NCI-H524 treated with DMSO at 0.1 percent for 48 hours (cell line): ENCODE data around the gene ALG2.
"Not testable (repeated sequence)": the region's sequence is repeated elsewhere in the genome, so short reads cannot be mapped to it uniquely, and the experiment has no call there.

Experiments used
- DNase-seq: peaks from one replicate; lab custom pipeline; 2025; lab: John Stamatoyannopoulos, UW

The ALG2 gene

DNA sequence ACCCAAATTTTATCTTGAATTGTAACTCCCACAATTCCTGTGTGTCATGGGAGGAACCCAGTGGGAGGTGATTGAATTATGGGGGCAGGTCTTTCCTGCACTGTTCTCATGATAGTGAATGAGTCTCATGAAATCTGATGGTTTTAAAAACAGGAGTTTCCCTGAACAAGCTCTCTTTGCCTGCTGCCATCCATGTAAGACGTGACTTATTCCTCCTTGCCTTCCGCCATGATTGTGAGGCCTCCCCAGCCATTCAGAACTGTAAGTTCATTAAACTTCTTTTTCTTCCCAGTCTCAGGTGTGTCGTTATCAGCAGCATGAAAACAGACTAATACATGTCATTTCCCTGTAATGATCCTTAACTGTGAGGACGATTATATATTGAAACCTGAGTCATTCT is 16.1 kb upstream of the ALG2 start:
- not testable (repeated sequence) for DNase-seq

- DNase-seq: no peak
These were observed 15.6 kb upstream of the ALG2 start for GRCh38 chr9:99237356-99237755.

DNA sequence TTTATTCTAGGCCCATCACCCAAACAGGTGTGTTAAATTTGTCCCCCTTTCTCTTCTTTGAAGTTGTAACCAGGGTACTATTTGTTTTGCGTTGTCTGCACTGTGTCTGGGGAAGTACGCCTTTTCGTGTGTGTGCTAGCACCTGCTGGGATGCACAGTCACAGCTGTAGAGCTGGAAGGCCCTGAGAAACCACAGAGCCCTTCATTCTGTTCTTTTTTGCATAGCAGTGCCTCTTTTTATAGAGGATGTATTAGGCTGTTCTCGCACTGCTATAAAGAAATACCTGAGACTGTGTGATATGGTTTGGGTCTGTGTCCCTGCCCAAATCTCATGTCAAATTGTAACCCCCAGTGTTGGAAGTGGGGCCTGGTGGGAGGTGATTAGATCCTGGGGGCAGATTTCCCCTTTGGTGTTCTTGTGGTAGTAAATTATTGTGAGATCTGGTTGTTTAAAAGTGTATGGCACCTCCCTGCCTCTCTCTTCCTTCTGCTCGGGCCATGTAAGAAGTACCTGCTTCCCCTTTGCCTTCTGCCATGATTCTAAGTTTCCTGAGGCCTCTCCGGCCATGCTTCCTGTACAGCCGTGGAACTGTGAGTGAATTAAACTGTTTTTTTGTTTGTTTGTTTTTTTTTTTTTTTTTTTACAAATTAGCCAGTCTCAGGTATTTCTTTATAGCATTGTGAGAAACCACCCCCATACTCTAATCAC is 14.3 kb upstream of the ALG2 start:
- DNase-seq: no peak

DNA sequence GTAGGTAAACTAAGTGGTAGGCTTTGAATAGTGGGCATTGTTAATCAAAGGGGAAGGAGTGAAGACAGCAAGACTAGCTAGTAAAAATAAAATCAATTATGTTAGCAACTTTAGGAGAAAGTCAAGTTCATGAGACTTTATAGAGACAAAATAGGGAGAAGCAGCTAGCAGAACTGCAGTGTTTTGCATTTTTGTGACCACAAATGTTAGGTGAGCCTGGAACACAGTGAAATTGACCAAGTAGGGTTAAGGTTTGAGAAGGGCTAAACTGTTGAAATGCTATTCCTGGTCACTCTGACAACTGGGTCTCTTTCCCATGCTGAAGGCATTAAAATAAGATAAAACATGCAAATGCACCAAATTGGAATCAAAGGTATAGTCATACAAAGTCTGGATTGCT is 13.3 kb upstream of the ALG2 start:
- no peak for DNase-seq

GRCh38 chr9:99234618-99235017 is 12.9 kb upstream of the ALG2 start:
- DNase-seq: no peak

GRCh38 chr9:99231711-99232110 is 10.0 kb upstream of the ALG2 start:
- no peak for DNase-seq

DNA sequence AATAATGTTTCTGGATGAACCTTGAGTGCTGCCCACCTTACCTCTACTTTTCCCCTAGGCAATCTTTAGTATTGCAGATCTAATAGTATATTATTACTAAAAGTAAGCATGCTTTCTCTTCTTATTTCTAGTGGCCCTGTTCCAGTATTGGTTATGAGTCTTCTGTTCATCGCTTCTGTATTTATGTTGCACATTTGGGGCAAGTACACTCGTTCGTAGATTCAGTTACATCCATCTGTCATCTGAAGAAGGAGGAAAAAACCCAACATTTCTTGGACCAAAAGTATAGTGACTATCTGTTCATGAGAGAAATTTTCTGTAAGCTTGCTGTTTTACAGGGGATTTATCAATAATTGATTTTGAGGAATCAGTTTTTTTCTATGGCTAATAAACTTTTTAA is 8.5 kb upstream of the ALG2 start:
- DNase-seq: no peak

DNA sequence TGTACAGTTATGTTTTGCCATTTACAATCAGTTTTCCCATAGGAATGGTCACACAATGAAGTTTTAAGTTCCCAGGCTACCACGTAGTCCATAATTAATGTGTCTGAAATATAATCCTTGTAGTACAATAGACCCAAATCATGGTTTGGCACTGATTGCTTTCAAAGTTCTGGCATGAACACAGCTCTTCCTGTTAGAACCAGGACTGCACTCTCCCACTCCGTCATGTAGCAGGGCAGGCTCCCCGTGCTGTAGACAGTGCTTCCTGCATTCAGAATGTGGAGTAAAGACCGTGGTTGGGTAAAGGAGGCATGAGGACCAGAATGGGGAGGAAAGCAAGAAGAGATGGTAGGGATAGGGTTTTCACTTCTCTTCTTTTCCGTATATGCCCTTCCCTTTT is 4.3 kb upstream of the ALG2 start:
- DNase-seq: no peak

- DNase-seq: no peak
These were observed 2.7 kb upstream of the ALG2 start for GRCh38 chr9:99224445-99224844.

DNA sequence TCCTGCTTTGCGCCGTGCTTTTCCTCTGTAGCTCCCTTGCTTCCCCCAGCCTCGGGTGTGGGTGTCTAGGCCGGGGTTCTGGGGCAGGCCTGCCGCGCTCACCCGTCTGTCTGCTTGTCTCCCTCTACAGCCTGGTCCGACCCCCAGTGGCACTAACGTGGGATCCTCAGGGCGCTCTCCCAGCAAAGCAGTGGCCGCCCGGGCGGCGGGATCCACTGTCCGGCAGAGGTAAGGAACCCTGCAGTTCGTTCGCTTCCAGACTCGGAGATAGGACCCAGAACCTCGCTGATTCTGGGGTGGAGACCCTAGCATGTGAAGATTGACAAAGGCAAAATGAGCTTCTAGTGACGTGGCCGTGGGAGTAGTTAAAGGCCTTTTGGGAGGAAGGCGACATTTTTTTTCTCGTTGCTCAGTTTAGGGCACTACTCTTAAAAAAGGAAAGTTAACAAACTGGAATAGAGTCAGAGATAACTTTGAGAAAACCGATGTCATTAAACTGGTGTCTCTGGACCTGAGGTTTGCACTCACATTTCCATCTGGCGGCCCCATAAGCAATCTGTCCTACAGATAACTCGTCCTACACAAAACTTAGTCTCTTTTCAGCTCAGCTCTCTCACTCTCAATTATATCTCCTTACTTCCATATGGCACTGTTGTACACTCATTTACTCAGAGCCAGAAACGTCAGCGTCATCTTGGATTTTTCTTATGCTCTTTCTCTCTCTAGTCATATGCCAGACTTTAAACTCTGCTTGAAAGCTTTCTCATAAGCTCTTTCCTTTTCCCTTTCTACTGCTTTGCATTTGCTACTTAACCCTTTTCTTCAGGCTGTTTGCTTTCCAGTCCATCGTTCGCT is 901 bp upstream of the ALG2 start:
- peak; percentile 47 for DNase-seq

GRCh38 chr9:99221266-99221620 is 499 bp downstream of the ALG2 start:
- DNase-seq: no peak

DNA sequence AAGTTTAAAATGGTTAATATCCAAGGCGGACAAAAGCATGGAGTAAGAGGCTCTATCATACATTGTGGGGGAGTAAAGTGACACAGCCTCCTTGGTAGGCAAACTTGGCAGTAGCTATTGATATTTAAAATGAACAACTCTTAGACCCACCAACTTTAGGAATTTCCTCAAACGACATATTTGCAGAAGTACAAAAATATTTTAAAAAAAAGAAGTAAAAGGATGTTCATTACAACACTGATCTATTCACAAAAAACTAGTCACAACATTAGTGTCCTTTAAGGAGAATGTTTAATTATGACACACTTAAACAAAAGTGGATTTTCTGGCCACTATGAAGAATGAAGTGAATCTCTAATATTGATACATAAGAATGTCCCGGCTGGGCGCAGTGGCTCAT is 1.7 kb downstream of the ALG2 start:
- DNase-seq: no peak

GRCh38 chr9:99216073-99216472 is 5.7 kb downstream of the ALG2 start:
- DNase-seq: no peak

- no peak for DNase-seq
These were observed 8.5 kb downstream of the ALG2 start for GRCh38 chr9:99213197-99213596.

- DNase-seq: no peak
These were observed 10.0 kb downstream of the ALG2 start for GRCh38 chr9:99211746-99212145.

DNA sequence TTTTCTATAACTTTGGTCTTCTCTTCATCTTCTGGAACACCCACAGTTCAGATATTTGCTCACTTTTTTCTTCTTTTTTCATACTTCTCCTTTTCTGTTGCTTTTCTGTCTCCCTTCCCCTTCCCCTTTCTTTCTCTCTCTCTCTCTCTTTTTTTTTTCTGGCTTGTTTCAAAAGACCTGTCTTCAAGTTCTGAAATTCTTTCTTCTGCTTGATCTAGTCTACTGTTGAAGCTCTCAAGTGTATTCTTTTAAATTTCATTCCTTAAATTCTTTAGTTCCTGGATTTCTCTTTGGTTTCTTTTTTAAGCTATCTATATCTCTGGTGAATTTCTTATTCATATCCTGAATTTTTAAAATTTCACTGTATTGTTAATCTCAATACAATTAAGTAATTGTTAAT is 11.2 kb downstream of the ALG2 start:
- DNase-seq: no peak

GRCh38 chr9:99201603-99202002 is 20.1 kb downstream of the ALG2 start:
- peak; percentile 95 for DNase-seq

- peak; percentile 97 for DNase-seq
These were observed 21.7 kb downstream of the ALG2 start for GRCh38 chr9:99199938-99200539.

GRCh38 chr9:99197987-99198386 is 23.8 kb downstream of the ALG2 start:
- DNase-seq: no peak

DNA sequence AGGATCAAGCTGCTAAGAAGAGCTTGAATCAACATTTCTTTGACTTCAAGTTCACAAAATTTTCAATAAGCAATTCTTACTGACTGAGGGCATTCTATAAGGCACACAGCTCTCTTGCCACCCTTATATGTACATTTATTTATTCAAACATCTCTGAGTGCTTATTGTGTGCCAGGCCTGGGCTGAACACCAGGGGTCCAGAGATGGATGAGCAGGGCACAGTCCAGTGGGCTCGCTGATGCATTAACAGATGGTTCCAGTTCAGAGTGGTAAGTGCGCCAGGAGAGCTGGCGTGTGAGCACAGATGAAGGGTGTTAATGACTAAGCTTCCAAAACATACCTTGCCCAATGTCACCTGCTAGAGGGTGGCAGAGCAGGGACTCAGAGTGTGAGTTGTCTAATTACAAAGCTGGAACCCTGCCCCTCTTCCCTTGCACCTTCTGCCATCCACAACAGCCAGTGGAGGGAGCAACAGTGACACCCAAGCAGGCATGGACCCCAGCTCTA is 24.6 kb downstream of the ALG2 start:
- DNase-seq: peak; percentile 93

GRCh38 chr9:99196484-99196883 is 25.3 kb downstream of the ALG2 start:
- not testable (repeated sequence) for DNase-seq

- no peak for DNase-seq
These were observed 28.3 kb downstream of the ALG2 start for GRCh38 chr9:99193466-99193821.
